NCI-H1436 (cell line): ENCODE measurements around the gene EIF4G3.
"Not testable (repeated sequence)": the region's sequence is repeated elsewhere in the genome, so short reads cannot be mapped to it uniquely, and the experiment has no call there.

Experiments
- DNase-seq: peaks from one replicate; lab custom pipeline; 2025; lab: John Stamatoyannopoulos, UW

The EIF4G3 gene

DNA sequence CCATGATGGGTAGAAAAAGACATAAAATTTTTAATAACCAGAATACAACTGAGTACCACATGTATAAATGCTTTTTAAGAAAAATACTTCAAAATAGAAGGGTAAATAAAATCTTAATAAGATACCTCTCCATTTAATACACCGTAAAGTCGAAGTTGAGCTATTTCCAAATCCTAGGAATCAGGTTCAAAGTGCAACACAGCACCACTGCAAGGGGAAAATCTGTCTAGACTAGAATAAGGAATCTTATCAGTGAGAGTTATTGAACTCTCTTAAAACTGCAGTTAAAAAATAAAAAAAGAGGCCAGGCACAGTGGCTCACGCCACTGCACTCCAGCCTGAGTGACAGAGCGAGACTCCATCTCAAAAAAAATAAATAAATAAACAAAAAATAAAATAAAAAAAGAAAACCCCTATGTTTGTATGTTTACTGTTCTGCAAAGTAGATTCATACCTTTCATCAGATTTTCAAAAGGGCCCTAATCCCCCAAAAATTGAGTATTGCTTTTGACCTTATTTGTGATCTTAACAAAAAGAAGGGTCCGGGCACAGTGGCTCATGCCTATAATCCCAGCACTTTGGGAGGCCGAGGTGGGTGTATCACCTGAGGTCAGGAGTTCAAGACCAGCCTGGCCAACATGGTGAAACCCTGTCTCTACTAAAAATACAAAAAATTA lies 109.0 kb downstream of the EIF4G3 start:
- DNase-seq: no peak

DNA sequence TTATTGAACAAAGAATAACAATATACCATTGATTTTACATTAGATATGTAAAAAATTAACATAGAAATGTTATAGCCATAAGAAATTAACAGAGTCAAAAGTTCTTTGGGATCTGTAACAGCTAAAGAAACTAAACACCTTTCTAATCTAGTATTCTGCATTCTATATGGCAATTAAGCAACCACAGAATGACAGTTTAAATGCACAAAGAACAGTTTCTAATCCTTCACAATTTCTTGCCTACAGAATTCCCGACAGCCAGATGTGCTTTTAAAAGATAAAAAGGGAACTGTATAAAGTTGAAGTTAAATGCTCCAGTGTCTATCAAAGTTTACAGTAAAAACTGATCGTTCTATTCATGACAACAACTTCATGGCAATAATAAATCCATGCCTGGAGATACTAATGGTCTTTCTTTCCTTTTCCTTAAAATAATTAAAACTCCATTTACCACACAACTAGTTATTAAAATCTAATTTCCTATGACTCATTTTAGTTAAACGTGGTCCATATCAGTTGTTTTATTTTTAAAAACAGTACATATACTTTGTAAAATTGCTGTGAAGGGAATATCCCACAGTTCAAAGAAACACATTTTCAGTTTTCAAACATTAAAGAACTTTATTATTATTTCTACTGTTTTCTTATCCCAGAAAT lies 110.2 kb downstream of the EIF4G3 start:
- no peak for DNase-seq

DNA sequence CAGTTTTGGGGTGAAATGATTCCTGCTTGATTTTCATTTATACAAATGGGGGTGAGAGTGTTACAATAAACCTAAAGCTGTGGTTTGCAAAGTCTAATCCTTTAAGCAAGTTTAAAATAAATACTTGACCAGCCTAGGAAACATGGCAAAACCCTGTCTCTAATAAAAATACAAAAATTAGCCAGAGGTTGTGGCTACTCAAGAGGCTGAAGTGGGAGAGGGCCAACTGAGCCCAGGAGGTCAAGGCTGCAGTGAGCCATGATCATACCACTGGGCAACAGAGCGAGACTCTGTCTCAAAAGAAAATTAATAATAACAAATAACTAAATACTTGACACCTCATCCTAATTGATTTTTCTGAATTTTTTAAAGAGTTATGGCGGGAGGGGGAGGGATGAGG lies 110.8 kb downstream of the EIF4G3 start:
- no peak for DNase-seq

DNA sequence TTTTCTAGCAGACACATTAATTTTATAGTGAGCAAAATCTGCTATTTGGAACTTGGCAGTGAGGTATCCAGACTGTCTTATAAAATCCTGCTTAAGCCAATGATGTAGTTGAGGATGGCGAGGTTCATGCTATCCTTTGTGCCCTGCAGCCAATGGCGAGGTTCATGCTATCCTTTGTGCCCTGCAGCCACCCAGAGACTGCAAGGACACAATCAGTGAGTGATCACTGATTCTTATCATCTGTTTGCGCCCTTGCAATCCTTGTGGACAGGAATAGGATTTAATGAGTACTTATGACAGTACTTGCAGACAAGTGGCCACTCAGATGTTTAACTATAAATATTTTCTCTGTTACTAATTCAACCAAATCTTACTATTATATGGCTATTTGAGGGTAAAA lies 112.6 kb downstream of the EIF4G3 start:
- DNase-seq: no peak

- no peak for DNase-seq
These were observed 116.2 kb downstream of the EIF4G3 start for GRCh38 chr1:21060523-21060922.

- no peak for DNase-seq
These were observed 117.7 kb downstream of the EIF4G3 start for GRCh38 chr1:21059021-21059420.

GRCh38 chr1:21058035-21058793 lies 118.5 kb downstream of the EIF4G3 start:
- DNase-seq: no peak

GRCh38 chr1:21053189-21053928 lies 123.3 kb downstream of the EIF4G3 start:
- not testable (repeated sequence) for DNase-seq

DNA sequence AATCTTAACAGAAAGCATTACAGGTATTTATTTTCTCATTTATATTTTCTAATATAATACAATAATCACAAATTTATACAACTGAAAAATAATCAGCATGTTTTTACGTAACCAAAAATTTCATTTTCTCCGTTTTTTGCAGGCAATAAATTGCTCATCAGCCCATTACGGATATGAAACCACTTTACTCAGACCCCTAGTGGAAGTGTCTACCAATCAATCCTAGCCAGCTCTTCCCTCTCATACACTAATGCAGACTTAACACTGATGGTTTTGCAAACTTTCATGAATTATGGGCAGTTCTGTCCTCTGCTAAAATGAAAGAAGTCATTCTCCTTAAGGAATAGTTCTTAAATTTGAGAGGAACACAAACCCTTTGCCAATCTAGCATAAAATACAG lies 124.7 kb downstream of the EIF4G3 start:
- no peak for DNase-seq

DNA sequence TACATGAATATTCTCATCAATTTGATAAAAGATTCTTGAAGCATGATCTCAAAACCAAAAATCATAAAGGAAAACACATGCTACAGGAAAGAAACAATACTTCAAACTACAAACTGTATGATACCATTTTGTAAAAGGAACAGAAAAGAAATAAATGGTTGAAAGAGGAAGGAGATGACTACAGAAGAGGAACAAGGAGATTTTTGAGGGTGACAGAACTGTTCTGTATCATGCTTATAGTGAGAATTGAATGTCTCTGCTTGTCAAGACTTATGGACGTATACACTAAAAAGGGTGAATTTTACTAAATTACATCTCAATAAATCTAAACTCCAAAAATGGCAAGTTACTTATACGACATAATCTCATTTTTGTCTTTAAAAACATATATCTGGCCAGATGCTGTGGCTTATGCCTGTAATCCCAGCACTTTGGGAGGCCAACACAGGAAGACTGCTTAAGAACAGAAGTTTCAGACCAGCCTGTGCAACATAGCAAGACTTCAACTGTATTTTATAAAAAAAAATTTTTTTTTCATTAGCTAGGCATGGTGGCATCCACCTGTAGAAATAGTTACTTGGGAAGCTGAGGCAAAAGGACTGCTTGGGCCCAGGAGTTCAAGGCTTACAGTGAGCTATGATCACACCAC lies 125.4 kb downstream of the EIF4G3 start:
- no peak for DNase-seq

DNA sequence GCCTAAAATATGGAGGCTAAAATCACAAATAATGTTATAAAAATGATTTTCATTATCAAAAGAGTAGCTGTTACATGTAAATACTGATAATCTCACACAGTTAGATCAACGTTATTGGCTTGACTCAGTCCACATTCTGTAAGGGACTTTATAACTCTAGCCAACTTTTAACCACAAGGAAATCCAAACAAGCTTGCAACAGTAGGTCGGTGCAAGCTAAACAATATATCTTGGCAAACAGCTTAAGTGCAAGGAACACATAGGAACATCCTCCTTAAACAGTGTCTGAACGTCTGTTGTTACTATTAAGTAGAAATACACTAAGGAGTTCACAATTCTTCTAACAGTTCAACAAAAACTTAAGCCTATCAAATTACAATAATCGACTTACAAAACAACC lies 126.7 kb downstream of the EIF4G3 start:
- DNase-seq: no peak

DNA sequence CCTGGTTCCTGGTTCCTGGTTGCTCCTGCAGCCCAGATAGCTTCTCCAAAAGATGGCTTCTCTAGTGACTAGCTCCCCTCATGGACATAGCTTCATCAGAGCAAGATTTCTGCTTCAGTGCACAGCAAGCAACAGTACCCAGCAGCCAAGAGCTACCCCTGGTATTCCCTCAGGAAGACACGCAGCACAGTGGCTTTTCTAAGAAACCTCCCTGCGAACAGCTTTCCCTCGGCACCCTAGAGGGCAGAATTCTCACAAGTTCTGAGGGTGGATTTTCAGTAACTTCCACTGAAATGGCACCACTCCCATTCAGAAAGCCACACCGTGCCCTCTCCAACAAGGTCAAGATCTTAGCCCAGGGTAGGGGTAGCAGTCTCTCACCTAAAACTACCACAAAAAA lies 128.2 kb downstream of the EIF4G3 start:
- DNase-seq: no peak

DNA sequence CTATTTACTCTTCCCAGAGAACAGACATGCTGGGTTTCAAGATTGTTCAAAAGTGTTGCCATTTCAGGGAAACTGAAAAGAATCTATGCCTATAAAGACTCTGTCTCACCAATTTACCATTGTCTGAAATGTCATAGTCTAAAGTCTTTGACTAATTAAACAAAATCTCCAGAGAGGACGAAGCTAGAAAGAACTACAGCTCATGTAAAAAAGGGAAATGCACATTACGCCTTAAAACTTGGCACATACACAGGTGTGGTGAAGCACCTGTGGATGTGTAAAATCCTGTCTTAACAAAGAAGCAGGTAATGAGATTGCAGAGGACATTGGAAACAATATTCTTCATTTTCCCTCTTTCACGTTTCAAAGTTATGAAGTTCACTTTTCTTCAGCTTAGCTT lies 130.6 kb downstream of the EIF4G3 start:
- no peak for DNase-seq

DNA sequence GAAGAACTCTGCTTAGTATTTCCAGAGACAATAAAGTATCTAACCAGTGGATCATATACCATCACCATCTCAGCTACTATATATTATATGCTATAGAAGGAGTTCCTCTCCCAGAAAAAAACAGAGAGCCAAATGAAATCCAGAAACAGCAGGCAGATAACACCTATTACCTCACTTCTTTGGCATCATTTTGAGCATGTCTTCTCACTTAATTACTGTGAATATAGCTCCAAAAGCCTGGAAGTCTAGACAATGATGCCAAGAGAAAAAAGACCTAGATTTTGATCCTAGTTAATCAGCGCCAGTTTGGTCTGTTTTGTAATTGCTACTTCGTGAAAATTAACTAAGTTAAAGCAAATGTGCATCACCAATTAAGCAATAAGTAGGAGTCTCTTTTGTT lies 131.3 kb downstream of the EIF4G3 start:
- DNase-seq: no peak

- DNase-seq: no peak
These were observed 133.6 kb downstream of the EIF4G3 start for GRCh38 chr1:21042929-21043605.

- no peak for DNase-seq
These were observed 135.2 kb downstream of the EIF4G3 start for GRCh38 chr1:21041541-21041940.

DNA sequence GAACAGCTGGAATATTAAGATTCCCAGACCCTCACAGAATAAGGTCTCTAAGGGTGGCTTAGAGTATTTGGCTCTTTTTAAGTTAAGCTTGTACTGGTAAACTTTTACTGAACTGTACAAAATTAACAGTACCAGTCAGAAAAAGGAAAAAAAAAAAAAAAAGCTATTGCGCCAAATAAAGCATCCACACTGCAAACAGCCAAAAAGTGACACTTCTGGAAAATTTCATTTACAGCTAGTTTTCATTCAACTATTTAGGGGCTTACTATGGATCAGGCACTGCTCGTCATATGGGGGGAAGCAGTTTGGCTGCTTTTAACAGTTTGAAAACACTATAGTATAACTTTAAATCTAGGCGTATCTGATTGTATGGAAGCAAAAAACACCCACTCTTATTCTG lies 139.6 kb downstream of the EIF4G3 start:
- no peak for DNase-seq

DNA sequence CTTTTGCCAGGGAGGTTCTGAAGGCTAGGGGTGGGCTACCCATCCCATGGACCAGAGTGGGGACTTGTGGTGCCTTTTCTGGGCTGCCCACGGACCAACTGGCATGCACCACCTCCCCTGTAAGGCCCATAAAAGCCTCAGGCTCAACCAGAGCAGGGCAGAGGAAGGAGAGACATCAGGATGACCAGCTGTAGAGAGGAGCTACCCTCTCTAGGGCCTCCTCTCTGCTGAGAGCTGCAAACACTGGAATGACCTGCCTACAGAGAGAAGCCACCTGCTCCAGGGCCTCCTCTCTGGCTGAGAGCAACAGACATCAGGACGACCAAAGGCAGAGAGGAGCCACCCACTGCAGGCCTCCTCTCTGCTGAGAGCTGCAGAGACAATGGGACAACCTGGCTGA lies 140.9 kb downstream of the EIF4G3 start:
- no peak for DNase-seq

DNA sequence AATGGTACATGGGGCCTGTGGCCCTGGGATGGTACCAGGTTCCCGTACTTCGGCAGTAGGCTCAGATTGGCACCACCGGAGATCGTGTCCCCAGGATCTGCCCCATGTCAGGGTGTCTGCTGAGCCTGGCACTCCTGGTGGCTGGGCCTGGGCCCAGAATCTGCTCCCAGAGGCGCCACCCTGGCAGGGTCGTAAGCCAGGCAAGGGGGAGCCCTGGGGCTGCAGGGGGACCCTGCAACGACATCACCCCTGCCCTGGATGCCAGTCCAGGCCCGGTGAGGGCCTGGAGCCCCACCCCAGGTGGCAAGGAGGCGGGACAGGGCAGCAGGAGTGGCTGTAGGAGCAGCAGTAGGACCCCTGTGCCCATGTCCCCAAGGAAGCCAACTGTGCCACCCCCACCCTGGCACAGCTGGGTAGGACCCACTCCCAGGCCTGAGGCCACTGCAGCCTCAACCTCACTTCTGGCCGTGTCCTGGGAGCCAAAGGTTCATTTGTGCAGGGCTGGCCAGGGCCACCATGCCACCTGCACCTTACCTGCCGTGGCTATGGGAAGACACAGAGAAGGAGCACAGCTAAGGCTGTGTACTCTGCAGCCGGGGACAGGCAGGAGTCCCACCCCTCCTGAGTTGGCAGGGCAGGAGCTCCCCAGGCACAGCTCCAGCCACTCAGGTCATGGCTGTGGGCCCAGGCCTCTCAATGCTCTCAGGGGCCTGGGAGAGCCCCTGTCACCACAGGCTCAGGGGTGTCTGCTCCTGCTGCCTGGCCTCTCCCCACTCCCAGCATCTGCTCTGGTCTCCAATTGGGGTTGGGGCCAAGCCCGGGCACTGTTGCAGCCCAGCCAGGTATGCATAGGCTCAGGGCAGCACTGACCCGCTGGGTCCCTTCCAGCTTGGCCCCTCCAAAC lies 141.7 kb downstream of the EIF4G3 start:
- no peak for DNase-seq

- DNase-seq: no peak
These were observed 144.0 kb downstream of the EIF4G3 start for GRCh38 chr1:21032741-21033140.
